ENCODE data around the gene SMIM5.

SMIM5 gene

DNA sequence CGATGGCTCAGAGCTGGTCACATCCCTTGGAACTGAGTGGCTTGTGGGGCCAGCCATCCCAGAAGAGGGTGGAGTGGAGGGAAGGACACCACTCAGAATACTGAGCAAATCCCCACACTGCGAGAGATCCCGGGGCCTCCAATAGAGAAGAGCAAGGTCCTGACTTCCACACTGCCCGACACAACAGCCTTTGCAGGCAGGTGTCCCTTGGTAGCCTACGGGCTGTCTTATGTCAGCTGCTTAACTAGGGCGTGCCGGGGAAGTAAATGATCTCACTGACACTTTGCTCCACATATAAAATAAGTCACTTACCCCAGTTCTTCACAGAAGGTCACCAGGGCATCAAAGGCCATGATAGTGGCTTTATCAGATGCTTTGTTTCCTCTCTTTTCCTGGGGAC, 17.6 kb downstream of the SMIM5 start:
- TF ChIP-seq, protein P1, sequence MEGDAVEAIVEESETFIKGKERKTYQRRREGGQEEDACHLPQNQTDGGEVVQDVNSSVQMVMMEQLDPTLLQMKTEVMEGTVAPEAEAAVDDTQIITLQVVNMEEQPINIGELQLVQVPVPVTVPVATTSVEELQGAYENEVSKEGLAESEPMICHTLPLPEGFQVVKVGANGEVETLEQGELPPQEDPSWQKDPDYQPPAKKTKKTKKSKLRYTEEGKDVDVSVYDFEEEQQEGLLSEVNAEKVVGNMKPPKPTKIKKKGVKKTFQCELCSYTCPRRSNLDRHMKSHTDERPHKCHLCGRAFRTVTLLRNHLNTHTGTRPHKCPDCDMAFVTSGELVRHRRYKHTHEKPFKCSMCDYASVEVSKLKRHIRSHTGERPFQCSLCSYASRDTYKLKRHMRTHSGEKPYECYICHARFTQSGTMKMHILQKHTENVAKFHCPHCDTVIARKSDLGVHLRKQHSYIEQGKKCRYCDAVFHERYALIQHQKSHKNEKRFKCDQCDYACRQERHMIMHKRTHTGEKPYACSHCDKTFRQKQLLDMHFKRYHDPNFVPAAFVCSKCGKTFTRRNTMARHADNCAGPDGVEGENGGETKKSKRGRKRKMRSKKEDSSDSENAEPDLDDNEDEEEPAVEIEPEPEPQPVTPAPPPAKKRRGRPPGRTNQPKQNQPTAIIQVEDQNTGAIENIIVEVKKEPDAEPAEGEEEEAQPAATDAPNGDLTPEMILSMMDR (conservative IDR thresholded peaks at IDR 0.05; ENCODE audit: control insufficient read depth, insufficient read depth, low read depth, low read length): no peak
- DNase-seq (ENCODE audit: low read depth): no peak
- H3K4me3 ChIP-seq (ENCODE audit: control insufficient read depth, low read depth, low read length): no peak overlapping the region

DNA sequence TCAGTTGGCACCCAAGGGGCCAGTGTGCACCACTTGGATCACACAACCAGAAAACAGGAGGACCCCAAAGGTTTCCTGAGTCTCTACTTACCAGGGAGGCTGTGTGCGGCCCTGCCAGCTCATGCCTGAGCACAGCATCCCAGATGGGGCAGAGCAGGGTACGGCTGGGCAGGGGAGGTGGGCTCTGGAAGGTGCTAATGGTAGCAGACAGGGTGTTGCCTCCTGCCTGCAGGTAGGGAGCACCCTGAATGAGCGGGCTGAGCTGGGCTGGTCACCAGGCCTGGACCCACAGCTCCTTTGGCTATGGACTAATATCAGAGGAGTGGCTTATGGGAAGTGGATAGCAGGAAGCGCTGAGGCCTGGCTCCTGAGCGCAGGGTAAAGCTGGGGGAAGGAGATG, 19.1 kb downstream of the SMIM5 start:
- TF ChIP-seq, protein P1 (conservative IDR thresholded peaks at IDR 0.05; ENCODE audit: control insufficient read depth, insufficient read depth, low read depth, low read length): no peak
- no peak for DNase-seq (ENCODE audit: low read depth)
- no peak overlapping the region for H3K4me3 ChIP-seq (ENCODE audit: control insufficient read depth, low read depth, low read length)

DNA sequence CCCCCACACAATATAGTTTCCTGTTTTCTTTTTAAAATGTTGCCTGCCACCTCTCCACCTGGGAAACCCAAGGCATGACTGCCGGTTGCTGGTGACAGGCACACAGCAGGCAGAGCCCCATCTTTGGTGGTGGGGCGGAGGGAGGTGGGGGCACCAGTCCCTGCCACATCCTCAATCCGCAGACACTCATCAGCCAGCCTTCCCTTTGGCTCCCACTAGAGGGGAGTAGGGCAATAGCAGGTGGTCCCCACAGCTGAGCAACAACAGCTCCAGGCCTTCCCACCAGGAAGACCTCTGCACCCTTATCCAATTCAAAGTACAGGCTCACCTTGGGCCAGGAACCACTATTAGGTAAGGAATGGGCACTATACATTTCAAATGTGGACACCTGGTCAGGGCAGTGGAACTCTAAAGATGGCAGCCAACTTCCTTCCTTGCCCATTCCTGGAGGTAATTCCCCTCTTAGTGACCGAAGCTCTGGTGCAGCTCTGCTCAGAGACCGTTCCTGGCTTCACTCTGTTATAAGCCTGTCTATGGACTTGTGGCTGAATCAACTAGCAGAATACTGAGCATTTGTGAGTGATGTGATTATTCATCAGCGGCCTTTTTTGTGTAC, 19.8 kb downstream of the SMIM5 start:
- DNase-seq (ENCODE audit: low read depth): peak; percentile 30
- no peak overlapping the region for H3K4me3 ChIP-seq (ENCODE audit: control insufficient read depth, low read depth, low read length)
- TF ChIP-seq, protein P1 (conservative IDR thresholded peaks at IDR 0.05; ENCODE audit: control insufficient read depth, insufficient read depth, low read depth, low read length): peak; percentile 82

DNA sequence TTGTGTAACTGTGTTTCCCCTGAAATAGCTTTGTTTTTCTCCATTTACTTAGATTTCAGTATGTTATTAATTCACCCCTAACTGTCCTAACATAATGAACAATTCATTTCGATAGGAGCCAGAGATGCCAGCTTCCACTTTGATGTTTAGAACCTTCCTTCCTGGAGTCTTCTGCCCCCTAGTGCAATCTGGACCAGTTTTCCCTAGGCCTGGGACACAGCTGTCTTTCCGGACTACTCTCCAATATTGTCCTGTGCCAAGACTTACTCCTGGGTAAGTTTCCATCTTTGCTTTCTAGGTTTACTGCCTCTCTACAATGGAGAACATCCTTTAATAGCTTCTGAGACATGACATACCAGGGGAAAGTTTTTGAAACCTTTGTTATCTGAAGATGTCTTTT, 20.9 kb downstream of the SMIM5 start:
- DNase-seq (ENCODE audit: low read depth): peak; percentile 27
- TF ChIP-seq, protein P1 (conservative IDR thresholded peaks at IDR 0.05; ENCODE audit: control insufficient read depth, insufficient read depth, low read depth, low read length): peak; percentile 22
- H3K4me3 ChIP-seq (ENCODE audit: control insufficient read depth, low read depth, low read length): no peak overlapping the region

DNA sequence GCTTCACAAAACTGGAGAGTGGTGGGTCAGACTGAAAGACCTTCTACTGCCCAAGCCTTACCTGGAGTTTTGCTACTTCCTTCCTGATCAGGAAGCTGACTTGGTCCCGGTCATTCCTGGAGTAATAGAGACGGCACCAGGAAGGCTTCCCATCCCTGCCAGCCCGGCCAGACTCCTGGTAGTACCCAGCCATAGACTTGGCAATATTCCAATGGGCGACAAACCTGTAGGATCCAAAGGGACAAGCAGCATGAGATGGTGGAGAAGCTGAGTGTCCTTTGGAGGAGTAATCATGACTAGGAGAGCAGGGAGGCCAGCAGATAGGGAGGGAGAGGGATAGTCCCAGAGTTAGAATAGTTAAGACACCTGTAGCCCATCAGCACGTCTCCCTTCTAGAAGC, 25.0 kb downstream of the SMIM5 start:
- TF ChIP-seq, protein P1 (conservative IDR thresholded peaks at IDR 0.05; ENCODE audit: control insufficient read depth, insufficient read depth, low read depth, low read length): no peak
- H3K4me3 ChIP-seq (ENCODE audit: control insufficient read depth, low read depth, low read length): no peak overlapping the region
- no peak for DNase-seq (ENCODE audit: low read depth)

DNA sequence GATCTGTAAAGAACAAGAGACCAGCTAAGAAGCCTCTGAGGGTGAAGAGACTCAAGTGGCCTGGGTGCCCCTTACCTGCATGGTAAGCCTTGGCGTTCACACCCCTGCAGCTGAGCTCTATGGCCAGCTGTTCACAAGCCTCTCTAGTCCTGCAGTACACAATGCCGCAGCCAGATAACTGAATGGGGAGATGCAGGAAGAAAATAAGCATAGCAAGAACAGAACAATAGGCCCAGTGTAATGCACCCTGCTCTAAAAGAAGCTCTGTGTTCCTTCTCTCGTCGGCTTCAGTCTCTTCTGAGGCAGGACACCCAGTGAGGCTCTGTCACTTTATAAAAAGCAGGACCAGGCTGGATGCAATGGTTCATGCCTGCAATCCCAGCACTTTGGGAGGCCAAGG, 28.3 kb downstream of the SMIM5 start:
- H3K4me3 ChIP-seq (ENCODE audit: control insufficient read depth, low read depth, low read length): no peak overlapping the region
- no peak for DNase-seq (ENCODE audit: low read depth)
- TF ChIP-seq, protein P1 (conservative IDR thresholded peaks at IDR 0.05; ENCODE audit: control insufficient read depth, insufficient read depth, low read depth, low read length): no peak

DNA sequence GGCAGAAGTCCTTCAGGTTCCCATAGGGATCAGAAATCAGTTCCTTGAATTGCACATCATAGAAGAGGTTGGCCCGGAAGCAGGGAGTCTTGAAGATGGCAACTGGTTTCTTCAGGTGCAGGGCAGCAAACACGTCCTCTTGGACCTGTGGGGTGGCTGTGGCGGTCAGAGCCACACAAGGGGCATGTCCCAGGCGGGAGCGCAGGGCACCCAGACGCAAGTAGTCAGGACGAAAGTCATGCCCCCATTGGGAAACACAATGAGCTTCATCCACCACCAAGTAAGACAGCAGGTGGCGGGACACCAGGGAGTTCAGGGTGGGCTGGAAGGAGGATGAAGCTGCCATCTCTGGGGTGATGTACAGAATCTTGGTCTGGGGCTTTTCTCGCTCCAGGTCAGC, 29.3 kb downstream of the SMIM5 start:
- DNase-seq (ENCODE audit: low read depth): no peak
- TF ChIP-seq, protein P1 (conservative IDR thresholded peaks at IDR 0.05; ENCODE audit: control insufficient read depth, insufficient read depth, low read depth, low read length): no peak
- no peak overlapping the region for H3K4me3 ChIP-seq (ENCODE audit: control insufficient read depth, low read depth, low read length)

Data from fibroblast of mammary gland (primary cell).